Measurements from ENCODE around the gene SH3BP1.
A peak's percentile ranks its signal among the peaks of the same experiment; 100 is the strongest.

SH3BP1 gene

DNA sequence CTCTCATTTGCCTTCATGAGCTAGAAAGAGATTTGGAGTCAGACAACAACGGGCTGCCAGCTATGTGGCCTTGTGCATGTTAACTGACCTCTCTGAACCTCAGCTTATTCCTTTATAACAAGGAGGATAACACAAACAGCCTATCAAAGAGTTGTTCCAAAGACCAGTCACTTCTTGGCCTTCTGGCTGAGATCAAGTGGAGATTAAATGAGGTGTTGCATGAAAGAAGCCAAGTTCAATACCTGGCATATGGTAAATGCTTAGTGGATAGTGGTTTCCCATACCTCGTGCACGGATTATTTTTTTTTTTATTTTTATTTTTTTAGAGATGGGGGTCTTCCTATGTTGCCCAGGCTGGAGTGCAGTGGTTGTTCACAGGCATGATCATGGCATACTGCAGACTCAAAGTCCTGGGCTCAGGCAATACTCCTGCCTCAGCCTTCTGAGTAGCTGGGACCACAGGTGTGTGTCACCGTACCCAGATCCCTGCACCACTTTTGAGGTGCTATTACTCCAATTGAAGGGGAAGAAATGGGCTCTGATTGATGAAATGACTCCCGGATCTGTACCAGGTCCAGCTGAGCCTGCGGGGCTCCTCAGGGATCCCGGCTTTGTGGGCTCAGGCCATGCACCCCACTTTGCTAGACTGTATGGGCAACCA is 40.9 kb downstream of the SH3BP1 start:
- no peak for DNase-seq
- Histone ChIP-seq H3K27me3 (replicated peaks) (no peaks in the 10 kb centered on the region), H3K27ac (no peak overlapping the region), H3K4me3 (ENCODE audit: low read depth, low read length) (no peak overlapping the region), H3K36me3 (replicated peaks) (peaks cover 27% of the 10 kb centered on the region)
- TF ChIP-seq, protein P1, sequence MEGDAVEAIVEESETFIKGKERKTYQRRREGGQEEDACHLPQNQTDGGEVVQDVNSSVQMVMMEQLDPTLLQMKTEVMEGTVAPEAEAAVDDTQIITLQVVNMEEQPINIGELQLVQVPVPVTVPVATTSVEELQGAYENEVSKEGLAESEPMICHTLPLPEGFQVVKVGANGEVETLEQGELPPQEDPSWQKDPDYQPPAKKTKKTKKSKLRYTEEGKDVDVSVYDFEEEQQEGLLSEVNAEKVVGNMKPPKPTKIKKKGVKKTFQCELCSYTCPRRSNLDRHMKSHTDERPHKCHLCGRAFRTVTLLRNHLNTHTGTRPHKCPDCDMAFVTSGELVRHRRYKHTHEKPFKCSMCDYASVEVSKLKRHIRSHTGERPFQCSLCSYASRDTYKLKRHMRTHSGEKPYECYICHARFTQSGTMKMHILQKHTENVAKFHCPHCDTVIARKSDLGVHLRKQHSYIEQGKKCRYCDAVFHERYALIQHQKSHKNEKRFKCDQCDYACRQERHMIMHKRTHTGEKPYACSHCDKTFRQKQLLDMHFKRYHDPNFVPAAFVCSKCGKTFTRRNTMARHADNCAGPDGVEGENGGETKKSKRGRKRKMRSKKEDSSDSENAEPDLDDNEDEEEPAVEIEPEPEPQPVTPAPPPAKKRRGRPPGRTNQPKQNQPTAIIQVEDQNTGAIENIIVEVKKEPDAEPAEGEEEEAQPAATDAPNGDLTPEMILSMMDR (IDR thresholded peaks at IDR 0.05; ENCODE audit: low read depth, low read length, missing control alignments) = no peak
- in situ Hi-C loops (cut with HindIII; ENCODE audit: low pct_ligation_motif_present, low sequenced_read_pairs) = no loop called here

DNA sequence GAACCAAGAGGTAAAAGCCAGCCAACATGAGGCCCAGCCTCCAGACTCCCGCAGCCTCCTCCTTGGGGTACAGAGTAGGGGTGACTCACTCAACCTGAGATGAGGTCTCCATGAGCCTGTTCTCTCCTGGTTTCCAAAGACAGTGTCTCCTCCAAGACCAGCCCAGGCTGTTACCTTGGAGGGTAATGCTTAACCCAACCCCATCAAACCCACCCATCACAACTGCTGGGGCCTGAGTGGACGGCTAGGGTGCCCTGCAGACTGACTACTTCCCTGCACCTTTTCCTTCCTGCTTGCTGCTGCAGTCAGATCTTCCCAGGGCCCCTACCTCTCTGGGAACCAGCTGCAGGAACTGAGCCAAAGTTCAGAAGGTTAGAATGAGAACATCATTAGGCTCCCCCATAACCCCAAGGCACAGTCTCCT is 41.5 kb downstream of the SH3BP1 start:
- Histone ChIP-seq H3K27me3 (replicated peaks) (no peaks in the 10 kb centered on the region), H3K27ac (peak overlapping the region; percentile 5), H3K36me3 (replicated peaks) (peaks cover 27% of the 10 kb centered on the region), H3K4me3 (ENCODE audit: low read depth, low read length) (no peak overlapping the region)
- DNase-seq = peak; percentile 37
- TF ChIP-seq, protein P1 (IDR thresholded peaks at IDR 0.05; ENCODE audit: low read depth, low read length, missing control alignments) = no peak
- in situ Hi-C loops (cut with HindIII; ENCODE audit: low pct_ligation_motif_present, low sequenced_read_pairs) = no loop called here

DNA sequence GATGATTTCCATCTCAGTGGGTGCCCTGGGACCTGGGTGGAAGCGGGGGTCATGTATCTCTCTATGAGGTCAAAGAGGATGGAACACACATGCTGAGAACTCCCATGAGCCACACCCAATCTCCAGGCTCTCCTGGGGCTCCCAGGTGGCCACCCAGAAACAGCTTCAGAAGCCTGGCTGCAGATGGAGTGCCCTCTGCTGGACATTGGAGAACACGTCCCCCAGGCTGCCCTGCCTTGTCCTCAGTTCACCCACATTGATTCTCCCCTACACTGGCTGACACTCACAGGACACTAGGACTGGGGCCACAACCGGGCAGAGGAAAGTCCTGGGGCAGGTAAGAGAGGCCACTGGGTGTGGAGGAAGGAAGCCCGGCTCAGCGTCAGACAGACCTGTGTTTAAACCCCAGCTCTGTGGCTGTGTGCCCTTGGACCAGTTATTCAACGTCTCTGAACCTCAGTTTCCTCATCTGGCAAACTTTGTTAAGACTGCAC is 42.1 kb downstream of the SH3BP1 start:
- Histone ChIP-seq H3K27ac (peak overlapping the region; percentile 5), H3K27me3 (replicated peaks) (no peaks in the 10 kb centered on the region), H3K36me3 (replicated peaks) (peaks cover 27% of the 10 kb centered on the region), H3K4me3 (ENCODE audit: low read depth, low read length) (no peak overlapping the region)
- peak; percentile 70 for DNase-seq
- TF ChIP-seq, protein P1 (IDR thresholded peaks at IDR 0.05; ENCODE audit: low read depth, low read length, missing control alignments) = peak; percentile 98
- in situ Hi-C loops (cut with HindIII; ENCODE audit: low pct_ligation_motif_present, low sequenced_read_pairs) = no loop called here

DNA sequence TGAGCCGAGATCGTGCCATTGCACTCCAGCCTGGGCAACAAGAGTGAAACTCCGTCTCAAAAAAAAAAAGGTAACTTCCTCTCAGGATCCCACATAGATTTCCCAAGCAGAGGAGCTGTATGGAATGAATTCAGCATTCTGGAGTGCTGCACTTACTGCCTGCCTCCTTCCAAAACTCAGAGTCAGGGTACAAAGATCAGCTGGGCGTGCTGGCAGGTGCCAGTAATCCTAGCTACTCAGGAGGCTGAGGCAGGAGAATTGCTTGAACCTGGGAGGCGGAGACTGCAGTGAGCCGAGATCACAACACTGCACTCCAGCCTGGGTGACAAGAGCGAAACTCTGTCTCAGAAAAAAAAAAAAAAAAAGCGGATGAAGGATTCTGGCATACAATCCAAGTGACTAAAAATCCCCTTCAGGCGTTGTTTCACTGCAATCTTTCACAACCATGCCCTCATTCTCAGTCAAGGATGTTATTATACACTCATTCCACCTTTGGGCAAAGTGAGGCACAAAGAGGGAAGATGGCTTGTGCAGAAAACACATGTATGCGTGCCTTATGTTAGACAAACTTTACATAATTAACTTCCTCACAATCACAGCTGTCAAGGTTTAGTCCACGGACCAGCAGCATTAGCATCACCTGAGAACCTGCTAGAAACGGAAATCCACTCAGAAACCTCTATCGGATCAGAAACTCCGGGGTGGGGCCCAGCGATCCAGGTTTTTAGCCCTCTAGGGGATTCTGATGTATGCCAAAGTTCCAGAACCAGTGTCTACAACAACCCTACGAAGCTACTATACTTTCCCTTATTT is 45.5 kb downstream of the SH3BP1 start:
- Histone ChIP-seq H3K36me3 (replicated peaks) (peaks cover 12% of the 10 kb centered on the region), H3K27ac (no peak overlapping the region), H3K4me3 (ENCODE audit: low read depth, low read length) (no peak overlapping the region), H3K27me3 (replicated peaks) (no peaks in the 10 kb centered on the region)
- DNase-seq = no peak
- in situ Hi-C loops (cut with HindIII; ENCODE audit: low pct_ligation_motif_present, low sequenced_read_pairs) = no loop called here
- TF ChIP-seq, protein P1 (IDR thresholded peaks at IDR 0.05; ENCODE audit: low read depth, low read length, missing control alignments) = no peak

DNA sequence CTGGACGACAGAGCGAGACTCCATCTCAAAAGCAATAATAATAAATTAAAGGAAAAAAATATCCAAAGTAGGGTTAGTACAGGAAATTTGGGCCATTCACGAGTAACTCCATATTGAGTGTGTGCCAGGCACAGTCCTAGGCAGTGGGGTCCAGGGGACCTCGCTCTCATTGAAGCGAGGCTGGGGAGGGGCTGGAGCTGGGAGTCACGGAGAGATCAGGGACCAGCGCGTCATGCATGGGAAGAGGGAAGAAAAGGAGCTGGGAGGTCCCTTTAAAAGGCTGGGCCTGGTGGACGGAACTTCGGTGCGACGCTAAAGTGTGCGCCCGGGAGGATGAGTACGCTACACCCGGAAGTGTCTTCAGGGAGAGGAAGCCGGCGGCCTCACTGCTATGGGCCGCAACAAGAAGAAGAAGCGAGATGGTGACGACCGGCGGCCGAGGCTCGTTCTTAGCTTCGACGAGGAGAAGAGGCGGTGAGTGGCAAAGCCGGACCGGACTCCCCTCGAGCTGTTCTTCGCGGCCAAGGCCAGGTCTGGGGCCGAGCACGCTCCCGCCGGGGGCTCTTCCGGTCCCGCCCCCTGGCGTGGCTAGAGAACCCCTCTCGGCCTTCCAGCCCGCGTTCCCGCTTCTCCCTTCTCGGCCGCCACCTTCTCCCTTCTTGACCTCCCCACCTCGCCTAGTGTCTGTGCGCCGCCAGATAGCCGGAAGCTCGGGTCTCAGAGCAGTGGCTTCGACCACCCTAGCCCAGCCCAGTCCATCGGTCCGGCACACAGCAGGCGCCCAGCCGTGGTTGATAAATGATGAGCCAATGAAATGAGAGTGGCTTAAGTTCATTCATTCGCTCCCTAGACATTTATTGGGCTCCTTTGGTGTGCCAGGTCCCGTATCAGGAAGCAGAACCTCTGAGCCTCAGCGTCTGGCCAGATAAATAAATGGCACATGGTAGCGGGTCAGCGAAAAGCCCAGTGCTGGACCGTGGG is 46.8 kb downstream of the SH3BP1 start, which contains the start of gene NOL12:
Gene NOL12 (plus strand): TSS at position 342 of the 981 bp plus-strand sequence. CDS start 50 bp downstream, at position 392.
- peak; percentile 77 for DNase-seq
- Histone ChIP-seq H3K4me3 (ENCODE audit: low read depth, low read length) (peak within 1 kb of the TSS; percentile 95), H3K36me3 (replicated peaks) (peaks cover 10% of the 10 kb centered on the region), H3K27ac (peak within 1 kb of the TSS; percentile 67), H3K27me3 (replicated peaks) (no peaks in the 10 kb centered on the region)
- in situ Hi-C loops (cut with HindIII; ENCODE audit: low pct_ligation_motif_present, low sequenced_read_pairs) = no loop called here
- TF ChIP-seq, protein P1 (IDR thresholded peaks at IDR 0.05; ENCODE audit: low read depth, low read length, missing control alignments) = peak; percentile 4
